H1 (cell line): ENCODE data around the gene ZBTB47. TPM values are rescaled to one million over a fixed set of nuclear protein-coding genes. Genes with fewer than 3 reads are reported as not detected.

Experiments used
- CTCF ChIA-PET: fragments of 300-600 bp; sonication (Branson Sonifier 250); formaldehyde crosslinking; loops from one replicate; lab custom pipeline; 2021; ENCODE audit not compliant: partially characterized antibody; lab: Charles Lee
- POLR2A ChIA-PET: fragments of 300-600 bp; sonication (Branson Sonifier 250); formaldehyde crosslinking; loops from one replicate; lab custom pipeline; 2021; ENCODE audit warnings: inconsistent platforms; ENCODE audit not compliant: partially characterized antibody; lab: Charles Lee
- DNase-seq, 2 experiments: peaks; one replicate each; pipeline versions ENCODE4 v3.0.0 to v3.0.0-alpha.2; 2010 to 2022; ENCODE audit warnings: low spot score in 2 of 2, low read depth in 1 of 2, mixed read lengths in 1 of 2
- FAIRE-seq: peaks from 2 replicates; lab custom pipeline; 2011; peaks lifted over from hg19 to GRCh38; lab: Jason Lieb, UNC
- H2AFZ ChIP-seq: 2 replicates; pipeline ENCODE4 v1.8.1; 2012; ENCODE audit warnings: low read length, inconsistent platforms
- H2AK5ac ChIP-seq: 2 replicates; pipeline ENCODE4 v1.6.1; 2013; ENCODE audit warnings: low read depth, low read length
- H2BK120ac ChIP-seq: replicated peaks from 2 replicates; pipeline ENCODE3; 2013; ENCODE audit warnings: low read depth, low read length, inconsistent platforms
- H2BK12ac ChIP-seq: 2 replicates; pipeline ENCODE4 v1.6.1; 2013; ENCODE audit warnings: low read depth, low read length
- H2BK15ac ChIP-seq: 2 replicates; pipeline ENCODE4 v1.6.1; 2013; ENCODE audit warnings: low read length
- H2BK20ac ChIP-seq: 2 replicates; pipeline ENCODE4 v1.6.1; 2013; ENCODE audit warnings: low read length
- H2BK5ac ChIP-seq: 2 replicates; pipeline ENCODE4 v1.6.1; 2013; ENCODE audit warnings: low read depth, low read length
- H3K14ac ChIP-seq: 2 replicates; pipeline ENCODE4 v1.6.1; 2013; ENCODE audit warnings: inconsistent platforms; ENCODE audit not compliant: insufficient read length
- H3K18ac ChIP-seq: 2 replicates; pipeline ENCODE4 v1.6.1; 2013; ENCODE audit warnings: low read length; ENCODE audit errors: extremely low read depth
- H3K23ac ChIP-seq: 2 replicates; pipeline ENCODE4 v1.6.1; 2013; ENCODE audit warnings: inconsistent platforms; ENCODE audit not compliant: insufficient read length
- H3K23me2 ChIP-seq: 2 replicates; pipeline ENCODE4 v1.6.1; 2013; ENCODE audit warnings: low read depth, low read length
- H3K27ac ChIP-seq: 2 replicates; pipeline ENCODE4 v1.6.1; 2011; ENCODE audit warnings: low read depth, low read length, inconsistent platforms
- H3K27me3 ChIP-seq, 4 experiments: replicated peaks in 1 of 4; 1 replicate in 1 of 4; 2 replicates in 3 of 4; pipeline versions ENCODE4 v1.6.1 to v1.8.1; 2011 to 2013; ENCODE audit warnings: low read length in 3 of 4, mild to moderate bottlenecking in 3 of 4, inconsistent platforms in 2 of 4, mixed read lengths in 2 of 4, moderate library complexity in 1 of 4; ENCODE audit not compliant: control insufficient read depth in 3 of 4, insufficient read depth in 3 of 4; ENCODE audit errors: extremely low read depth in 1 of 4
- H3K36me3 ChIP-seq, 4 experiments: 2 replicates each; pipeline versions ENCODE4 v1.6.1 to v1.8.1; 2011 to 2013; ENCODE audit warnings: mild to moderate bottlenecking in 4 of 4, low read length in 3 of 4, moderate library complexity in 2 of 4, control low read depth in 1 of 4, inconsistent platforms in 1 of 4; ENCODE audit not compliant: insufficient read depth in 4 of 4, control insufficient read depth in 2 of 4
- H3K4ac ChIP-seq: replicated peaks from 2 replicates; pipeline ENCODE3; 2013; ENCODE audit warnings: low read length, low read depth, mixed read lengths, inconsistent platforms; ENCODE audit not compliant: insufficient read length
- H3K4me1 ChIP-seq, 4 experiments: replicated peaks in 1 of 4; 1 replicate in 1 of 4; 2 replicates in 3 of 4; pipeline versions ENCODE4 v1.6.1 to v1.8.1; 2011 to 2013; ENCODE audit warnings: low read length in 3 of 4, inconsistent platforms in 2 of 4, mixed read lengths in 1 of 4; ENCODE audit not compliant: insufficient read depth in 4 of 4, control insufficient read depth in 3 of 4
- H3K4me2 ChIP-seq, 2 experiments: 2 replicates each; pipeline versions ENCODE4 v1.6.1 to v1.8.1; 2011 to 2013; ENCODE audit warnings: low read depth in 2 of 2, low read length in 2 of 2, control low read depth in 1 of 2, inconsistent platforms in 1 of 2, mild to moderate bottlenecking in 1 of 2; ENCODE audit not compliant: insufficient read depth in 1 of 2
- H3K4me3 ChIP-seq, 4 experiments: fragments of 200-600, 300-600 bp in 1 of 4; sonication (generic), shearing (Covaris generic), sonication (Bioruptor Twin) in 1 of 4; 2 replicates each; pipeline versions ENCODE4 v1.5.1 to v1.8.1; 2011 to 2016; ENCODE audit warnings: low read length in 4 of 4, low read depth in 3 of 4, control low read depth in 2 of 4, inconsistent platforms in 2 of 4, mild to moderate bottlenecking in 2 of 4, mixed read lengths in 1 of 4, moderate library complexity in 1 of 4; ENCODE audit not compliant: insufficient read depth in 2 of 4; ENCODE audit errors: extremely low read depth in 1 of 4
- H3K56ac ChIP-seq: replicated peaks from 2 replicates; pipeline ENCODE3; 2013; ENCODE audit warnings: low read depth, mild to moderate bottlenecking, mixed read lengths, low read length, inconsistent platforms; ENCODE audit not compliant: insufficient read length
- H3K79me1 ChIP-seq: 2 replicates; pipeline ENCODE4 v1.6.1; 2013; ENCODE audit warnings: low read depth, low read length, control low read depth
- H3K79me2 ChIP-seq, 2 experiments: 2 replicates each; pipeline versions ENCODE4 v1.6.1 to v1.8.1; 2012 to 2013; ENCODE audit warnings: low read length in 2 of 2, mild to moderate bottlenecking in 2 of 2, inconsistent platforms in 1 of 2; ENCODE audit not compliant: insufficient read depth in 2 of 2, control insufficient read depth in 1 of 2
- H3K9ac ChIP-seq, 4 experiments: replicated peaks in 1 of 4; 1 replicate in 1 of 4; 2 replicates in 3 of 4; pipeline versions ENCODE4 v1.6.1 to v1.8.1; 2011 to 2013; ENCODE audit warnings: low read depth in 3 of 4, low read length in 3 of 4, control low read depth in 2 of 4, mild to moderate bottlenecking in 2 of 4, moderate library complexity in 2 of 4, inconsistent platforms in 1 of 4; ENCODE audit errors: extremely low read depth in 1 of 4
- H3K9me3 ChIP-seq, 2 experiments: 2 replicates each; pipeline versions ENCODE4 v1.6.1 to v1.8.1; 2012 to 2013; ENCODE audit warnings: mild to moderate bottlenecking in 2 of 2, moderate library complexity in 2 of 2, control low read depth in 1 of 2, inconsistent platforms in 1 of 2, low read depth in 1 of 2, low read length in 1 of 2, mixed read lengths in 1 of 2; ENCODE audit not compliant: insufficient read depth in 2 of 2
- H4K20me1 ChIP-seq, 2 experiments: replicated peaks in 1 of 2; 2 replicates each; pipeline versions ENCODE3 to v1.8.1; 2011 to 2013; ENCODE audit warnings: inconsistent platforms in 2 of 2, low read length in 2 of 2, mild to moderate bottlenecking in 1 of 2; ENCODE audit not compliant: insufficient read depth in 2 of 2, control insufficient read depth in 1 of 2
- H4K5ac ChIP-seq: 2 replicates; pipeline ENCODE4 v1.6.1; 2013; ENCODE audit warnings: low read length, low read depth, mixed read lengths, inconsistent platforms; ENCODE audit not compliant: insufficient read length
- H4K8ac ChIP-seq: 2 replicates; pipeline ENCODE4 v1.8.0; 2013; ENCODE audit warnings: mild to moderate bottlenecking, moderate library complexity, low read length, inconsistent platforms; ENCODE audit not compliant: insufficient read depth; ENCODE audit errors: extremely low read depth
- H4K91ac ChIP-seq: replicated peaks from 2 replicates; pipeline ENCODE3; 2013; ENCODE audit warnings: low read length, mixed read lengths, inconsistent platforms; ENCODE audit not compliant: insufficient read length
- KDM1A ChIP-seq: fragments of 200-600, 300-600 bp; sonication (generic); IDR thresholded peaks from 2 replicates; pipeline ENCODE4 v1.7.1; 2016; ENCODE audit warnings: mild to moderate bottlenecking, low read length, borderline replicate concordance
- MAFK ChIP-seq: IDR thresholded peaks from 2 replicates; pipeline ENCODE4 v1.6.1; 2012; ENCODE audit warnings: low read depth, mild to moderate bottlenecking, improper control_type of control experiment, low read length
- NANOG ChIP-seq: IDR thresholded peaks from 2 replicates; pipeline ENCODE4 v1.6.1; 2011; ENCODE audit warnings: low read length, low read depth, mild to moderate bottlenecking, inconsistent platforms; ENCODE audit not compliant: insufficient read depth, poor library complexity, severe bottlenecking
- NRF1 ChIP-seq: IDR thresholded peaks from 2 replicates; pipeline ENCODE4 v1.6.1; 2011; ENCODE audit warnings: mild to moderate bottlenecking, low read depth, low read length, improper control_type of control experiment
- PHF8 ChIP-seq: fragments of 200-600 bp; sonication (generic); conservative IDR thresholded peaks from 2 replicates; pipeline ENCODE4 v1.7.1; 2012; ENCODE audit warnings: low read depth, mild to moderate bottlenecking, inconsistent platforms, low read length, moderate library complexity
- POLR2A ChIP-seq, 2 experiments: IDR thresholded peaks; 1 replicate in 1 of 2; 2 replicates in 1 of 2; pipeline ENCODE4 v1.6.1; 2011; ENCODE audit warnings: low read depth in 2 of 2, low read length in 2 of 2, mild to moderate bottlenecking in 2 of 2; ENCODE audit errors: control extremely low read depth in 1 of 2
- RFX5 ChIP-seq: IDR thresholded peaks from 2 replicates; pipeline ENCODE4 v1.6.1; 2011; ENCODE audit warnings: low read depth, low read length, improper control_type of control experiment, borderline replicate concordance
- WGBS, 2 experiments: shearing (Covaris generic) in 1 of 2; methylation state at CpG; one replicate each; pipeline versions ENCODE4 v1.1.6 to v1.1.7; 2013 to 2015; ENCODE audit warnings: low lambda C conversion rate in 2 of 2, mixed read lengths in 2 of 2, inconsistent platforms in 1 of 2, low coverage in 1 of 2, missing lambda C conversion rate in 1 of 2; ENCODE audit not compliant: insufficient replicate concordance in 2 of 2, insufficient coverage in 1 of 2, insufficient read length in 1 of 2; ENCODE audit errors: extremely low coverage in 1 of 2, missing lambda C conversion rate in 1 of 2; 5-methylcytosine and 5-hydroxymethylcytosine counted together
- polyA plus RNA-seq, 7 experiments: library from polyadenylated mRNA; depleted of rRNA in 3 of 7; stranded (reverse) in 5 of 7; unstranded in 2 of 7; fragments of >200 nt in 5 of 7; fragments of 200-250 nt in 2 of 7; gene quantifications; 1 replicate in 5 of 7; 2 replicates in 1 of 7; 4 replicates in 1 of 7; pipeline versions ENCODE4 v1.2.1 to v1.2.3, GENCODE V29; 2011 to 2013; ENCODE audit warnings: missing spikeins in 2 of 7, mixed read lengths in 2 of 7
- total RNA-seq: library from RNA; stranded (reverse); fragmentation: NEBNext Ultra II Directional; extraction: Animal tissue kit (Norgen Biotek cat#: 25700); gene quantifications from 2 replicates; pipeline ENCODE4 v1.2.1, GENCODE V29; 2021

ZBTB47 gene
- total and polyA plus RNA-seq, 2 of the 8 experiments (the other 6 are each of a cell fraction or from before 2014, with no cell fraction given): 2.8 to 4.1 TPM

DNA sequence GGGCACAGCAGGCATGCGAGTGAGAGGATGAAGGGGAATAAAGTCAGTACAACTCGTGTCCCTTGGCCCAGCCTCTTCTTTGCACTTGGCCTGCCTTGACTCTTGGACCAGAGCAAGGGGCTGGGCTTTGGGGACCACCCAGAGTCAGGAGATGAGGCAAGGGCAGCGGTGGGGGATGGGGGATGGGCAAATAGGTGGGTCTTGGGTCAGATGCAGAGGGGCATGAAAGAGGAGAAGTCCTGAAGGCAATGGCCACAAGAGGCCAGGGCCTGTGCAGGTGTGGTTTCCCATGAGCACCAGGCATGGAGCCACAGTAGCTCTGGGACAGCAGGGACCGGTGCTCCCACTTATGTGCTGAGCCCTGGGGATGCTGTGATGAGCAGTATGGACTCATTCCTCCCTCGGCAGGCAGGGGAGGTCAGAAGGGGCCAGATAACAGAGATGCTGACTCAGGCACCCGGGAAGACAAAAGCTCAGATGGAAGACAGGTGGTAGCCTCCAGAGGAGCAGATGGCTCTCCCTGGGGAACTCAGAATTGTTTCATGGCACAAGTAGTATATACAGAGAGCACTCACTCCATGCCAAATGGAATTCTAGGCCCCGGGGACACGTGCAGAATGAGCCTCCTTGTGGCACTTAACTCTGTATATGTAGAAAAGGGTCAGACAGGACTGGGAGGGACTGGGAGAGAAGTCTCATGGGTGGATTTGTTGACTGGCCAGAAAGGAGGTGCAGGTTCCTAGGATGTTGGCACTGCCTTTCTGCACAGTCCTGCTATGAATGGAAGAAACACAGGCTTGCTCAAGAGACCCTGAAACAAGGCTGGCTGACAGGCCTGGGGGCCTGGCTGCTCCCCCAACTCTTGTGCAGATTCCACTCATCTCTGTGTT is 14.3 kb downstream of the ZBTB47 start:
- Histone ChIP-seq H3K9ac (no peak overlapping the region), H2BK20ac (no peak overlapping the region), H2AK5ac (no peak overlapping the region), H3K4me3 (no peak overlapping the region), H3K79me2 (no peaks in the 10 kb centered on the region), H3K23me2 (no peaks in the 10 kb centered on the region), H2BK12ac (no peak overlapping the region), H3K27me3 (peaks cover 0 to 2% (median 0%) of the 10 kb centered on the region in 4 experiments; a peak in 2 of 7 replicates), H3K4me2 (no peak overlapping the region), H3K18ac (no peak overlapping the region), H3K4ac (peak overlapping the region; percentile 32), H3K4me1 (peaks cover 0 to 7% (median 0%) of the 10 kb centered on the region in 4 experiments; a peak in 2 of 7 replicates), H3K23ac (no peak overlapping the region), H4K91ac (peak overlapping the region; percentile 5), H3K56ac (no peak overlapping the region), H3K36me3 (no peaks in the 10 kb centered on the region), H4K8ac (no peak overlapping the region), H2BK5ac (no peak overlapping the region), H3K9me3 (0 out of 4 replicates have a peak, but pooled peaks cover 0 to 2% of the 10 kb centered on the region in 2 experiments), H4K5ac (no peak overlapping the region), H2BK120ac (no peak overlapping the region), H4K20me1 (peaks cover 0 to 2% of the 10 kb centered on the region in 2 experiments), H2BK15ac (0 out of 2 replicates have a peak overlapping the region, but pooled peaks have one; percentile 50), H3K14ac (no peak overlapping the region), H2AFZ (no peak overlapping the region), H3K79me1 (no peaks in the 10 kb centered on the region), H3K27ac (no peak overlapping the region)
- FAIRE-seq (no peak), DNase-seq (no peak)
- POLR2A ChIA-PET: no interaction called here
- CTCF ChIA-PET: interaction anchor here (0.7 to 1.9 kb wide), 5 partner anchors 56 to 87 kb away, joined by 3 to 6 read pairs (median 4); partner anchors contain the start of gene NKTR
- TF ChIP-seq RFX5 (no peak), POLR2A (IDR thresholded peaks at IDR 0.05; ENCODE audit: control extremely low read depth in 1 of 2, low read depth in 2 of 2, low read length in 2 of 2) (peak in 1 of 2 experiments; percentile 41; a peak in 2 of 3 replicates), NRF1 (no peak), MAFK (0 out of 2 replicates have a peak, but pooled peaks have one; percentile 40), NANOG (no peak), PHF8 (no peak), KDM1A (no peak)
- 83% methylated on average over 8 of the region's 8 CpGs; no CpG with 5 or more reads in 1 of the 2 experiments for WGBS, 2 experiments
